ENCODE data around the gene CYP4F22. TPM values are rescaled to one million over a fixed set of nuclear protein-coding genes. Genes with fewer than 3 reads are reported as not detected.
"Not testable (repeated sequence)": the region's sequence is repeated elsewhere in the genome, so short reads cannot be mapped to it uniquely, and the experiment has no call there.

Gene CYP4F22
- total RNA-seq, 2 experiments from 2014 or later, result 1.2 to 1.9 TPM

DNA sequence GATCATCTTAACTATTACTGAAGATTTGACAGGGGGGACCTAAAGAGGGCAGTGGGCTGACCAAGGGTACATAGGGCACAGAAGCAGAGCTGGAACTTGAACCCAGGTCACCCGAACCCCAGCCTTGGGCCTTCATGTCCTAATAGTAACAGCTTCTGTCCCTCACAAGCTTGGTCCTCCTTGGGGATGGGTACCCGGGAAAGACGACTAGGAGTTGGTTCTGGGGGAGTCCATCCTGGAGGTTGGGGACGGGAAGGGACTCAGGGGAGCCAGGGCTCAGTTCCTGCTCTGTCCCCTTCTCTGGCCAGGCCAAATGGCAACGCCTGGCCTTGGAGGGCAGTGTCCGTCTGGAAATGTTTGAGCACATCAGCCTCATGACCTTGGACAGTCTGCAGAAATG is 67.1 kb downstream of the CYP4F22 start:
- peaks cover 7% of the 10 kb centered on the region for H3K27me3 Mint-ChIP-seq
- no peaks in the 10 kb centered on the region for H3K9me3 Mint-ChIP-seq (ENCODE audit: low read depth)
- ATAC-seq, result no peak
- DNase-seq, result peak; percentile 15
- no peak overlapping the region for H3K4me3 Mint-ChIP-seq
- H3K4me1 Mint-ChIP-seq, result no peaks in the 10 kb centered on the region
- H3K27ac Mint-ChIP-seq, result no peak overlapping the region
- H3K36me3 Mint-ChIP-seq, result no peaks in the 10 kb centered on the region
- CTCF ChIA-PET, result interaction anchor here (0.6 kb wide), 1 partner anchor 359 kb away, joined by 3 read pairs; no protein-coding TSS in a partner anchor

DNA sequence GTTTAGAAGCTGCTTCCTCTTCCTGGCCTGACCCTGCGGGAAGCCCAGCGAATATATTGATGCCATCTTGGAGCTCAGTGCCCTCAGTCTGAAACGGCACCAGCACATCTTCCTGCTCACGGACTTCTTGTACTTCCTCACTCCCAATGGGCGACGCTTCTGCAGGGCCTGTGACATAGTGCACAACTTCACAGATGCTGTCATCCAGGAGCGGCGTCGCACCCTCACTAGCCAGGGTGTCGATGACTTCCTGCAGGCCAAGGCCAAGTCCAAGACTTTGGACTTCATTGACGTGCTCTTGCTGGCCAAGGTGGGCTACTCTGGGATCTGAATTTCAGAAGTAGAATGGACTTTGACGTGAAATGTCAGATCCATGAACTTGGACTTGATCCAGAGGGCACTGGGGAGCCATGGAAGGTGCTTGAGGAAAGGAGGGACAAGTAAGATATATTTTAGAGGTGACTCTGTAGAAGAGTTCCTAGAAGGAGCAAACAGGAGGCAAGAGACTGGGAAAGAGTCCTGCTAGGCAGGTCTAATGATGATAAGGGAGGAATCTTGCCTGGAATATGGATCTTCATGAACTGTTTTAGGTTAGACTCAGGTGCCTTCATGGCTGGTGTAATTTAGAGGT is 68.3 kb downstream of the CYP4F22 start:
- no peaks in the 10 kb centered on the region for H3K9me3 Mint-ChIP-seq (ENCODE audit: low read depth)
- H3K27ac Mint-ChIP-seq, result no peak overlapping the region
- H3K4me3 Mint-ChIP-seq, result no peak overlapping the region
- CTCF ChIA-PET, result no interaction called here
- no peaks in the 10 kb centered on the region for H3K36me3 Mint-ChIP-seq
- no peak for ATAC-seq
- H3K27me3 Mint-ChIP-seq, result peaks cover 13% of the 10 kb centered on the region
- peak; percentile 23 for DNase-seq
- no peaks in the 10 kb centered on the region for H3K4me1 Mint-ChIP-seq

DNA sequence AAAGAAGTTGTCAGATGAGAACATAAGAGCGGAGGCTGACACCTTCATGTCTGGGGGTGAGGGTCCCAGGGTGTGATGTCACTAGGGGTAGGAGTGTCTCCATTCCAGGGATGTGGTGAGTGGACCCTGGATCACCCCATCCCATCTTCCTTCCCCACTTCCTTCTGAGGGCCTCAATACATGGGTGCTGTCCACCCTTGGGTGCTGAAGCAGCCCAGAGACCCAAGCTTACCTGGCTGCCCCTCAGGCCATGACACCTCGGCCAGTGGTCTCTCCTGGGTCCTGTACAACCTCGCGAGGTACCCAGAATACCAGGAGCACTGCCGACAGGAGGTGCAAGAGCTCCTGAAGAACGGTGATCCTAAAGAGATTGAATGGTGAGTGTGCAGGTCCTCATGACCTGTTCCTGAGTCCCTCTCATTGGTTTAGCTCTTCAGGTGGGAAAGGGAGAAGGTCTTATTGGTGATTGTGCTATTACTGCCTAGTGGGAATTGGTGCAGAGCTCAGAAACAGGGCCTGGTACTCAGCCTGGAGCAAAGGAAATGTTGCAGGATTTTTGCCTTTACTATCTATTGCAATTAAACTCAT is 69.0 kb downstream of the CYP4F22 start:
- peaks cover 13% of the 10 kb centered on the region for H3K27me3 Mint-ChIP-seq
- DNase-seq, result peak; percentile 38
- no peak overlapping the region for H3K4me3 Mint-ChIP-seq
- H3K27ac Mint-ChIP-seq, result no peak overlapping the region
- CTCF ChIA-PET, result no interaction called here
- no peaks in the 10 kb centered on the region for H3K9me3 Mint-ChIP-seq (ENCODE audit: low read depth)
- ATAC-seq, result no peak
- H3K36me3 Mint-ChIP-seq, result no peaks in the 10 kb centered on the region
- no peaks in the 10 kb centered on the region for H3K4me1 Mint-ChIP-seq

DNA sequence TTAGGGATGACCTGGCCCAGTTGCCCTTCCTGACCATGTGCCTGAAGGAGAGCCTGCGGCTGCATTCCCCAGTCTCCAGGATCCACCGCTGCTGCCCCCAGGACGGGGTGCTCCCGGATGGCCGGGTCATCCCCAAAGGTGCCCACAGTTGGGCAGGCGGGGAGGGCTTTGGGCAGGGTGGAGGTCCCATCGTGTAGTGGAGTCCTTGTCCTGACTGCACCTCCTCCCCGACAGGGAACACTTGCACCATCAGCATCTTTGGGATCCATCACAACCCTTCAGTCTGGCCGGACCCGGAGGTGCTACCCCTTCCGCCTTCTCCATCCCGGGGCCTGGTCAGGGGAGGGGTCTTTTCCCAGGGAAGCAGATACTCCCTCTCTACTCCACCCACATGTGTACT is 75.0 kb downstream of the CYP4F22 start:
- peaks cover 30% of the 10 kb centered on the region for H3K27me3 Mint-ChIP-seq
- DNase-seq (no peak), ATAC-seq (no peak)
- H3K36me3 Mint-ChIP-seq, result no peaks in the 10 kb centered on the region
- no peaks in the 10 kb centered on the region for H3K9me3 Mint-ChIP-seq (ENCODE audit: low read depth)
- CTCF ChIA-PET, result no interaction called here
- no peak overlapping the region for H3K27ac Mint-ChIP-seq
- peaks cover 3% of the 10 kb centered on the region for H3K4me1 Mint-ChIP-seq
- no peak overlapping the region for H3K4me3 Mint-ChIP-seq

DNA sequence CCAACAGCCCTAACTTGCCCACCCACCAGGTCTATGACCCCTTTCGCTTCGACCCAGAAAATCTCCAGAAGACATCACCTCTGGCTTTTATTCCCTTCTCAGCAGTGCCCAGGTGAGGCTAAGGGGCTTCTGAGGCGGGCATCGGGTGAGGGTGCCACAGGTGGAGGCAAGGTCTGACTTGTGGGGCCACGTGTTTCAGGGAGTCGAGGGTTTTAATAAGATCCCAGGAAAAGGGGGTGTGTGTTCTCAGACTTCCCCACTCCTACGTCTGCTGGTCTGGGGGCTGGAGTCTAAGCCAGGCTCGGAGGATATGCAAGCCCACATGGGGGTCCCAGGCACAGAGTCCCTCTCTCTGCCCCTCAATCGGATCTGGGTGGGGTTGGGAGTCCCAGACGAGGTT is 75.8 kb downstream of the CYP4F22 start:
- CTCF ChIA-PET, result no interaction called here
- no peak overlapping the region for H3K4me3 Mint-ChIP-seq
- DNase-seq (no peak), ATAC-seq (no peak)
- H3K27me3 Mint-ChIP-seq, result peaks cover 30% of the 10 kb centered on the region
- no peak overlapping the region for H3K27ac Mint-ChIP-seq
- no peaks in the 10 kb centered on the region for H3K9me3 Mint-ChIP-seq (ENCODE audit: low read depth)
- H3K36me3 Mint-ChIP-seq, result no peaks in the 10 kb centered on the region
- peaks cover 3% of the 10 kb centered on the region for H3K4me1 Mint-ChIP-seq

DNA sequence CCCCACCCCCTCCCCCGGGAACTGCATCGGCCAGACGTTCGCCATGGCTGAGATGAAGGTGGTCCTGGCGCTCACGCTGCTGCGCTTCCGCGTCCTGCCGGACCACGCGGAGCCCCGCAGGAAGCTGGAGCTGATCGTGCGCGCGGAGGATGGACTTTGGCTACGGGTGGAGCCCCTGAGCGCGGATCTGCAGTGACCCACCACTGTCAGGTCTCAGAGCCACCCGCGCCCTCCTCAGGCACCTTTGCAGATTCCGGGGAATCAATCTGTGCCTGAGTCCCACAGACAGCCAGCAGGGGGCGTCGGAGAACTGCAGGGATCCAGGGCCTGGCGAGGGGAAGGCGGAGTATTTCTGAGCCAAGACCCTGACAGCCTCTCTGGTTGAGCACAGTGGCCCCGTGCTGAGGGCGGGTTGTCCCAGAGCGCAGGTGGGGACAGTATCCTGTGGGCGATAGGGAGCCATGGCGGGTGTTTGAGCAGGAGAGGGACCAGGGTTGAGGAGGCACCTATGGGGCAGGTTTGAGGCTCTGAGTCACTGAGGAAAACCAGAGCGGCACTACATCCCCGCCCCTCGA is 76.3 kb downstream of the CYP4F22 start:
- H3K4me3 Mint-ChIP-seq, result peak overlapping the region; percentile 35
- ATAC-seq, result peak; percentile 96
- no peak overlapping the region for H3K27ac Mint-ChIP-seq
- H3K9me3 Mint-ChIP-seq (ENCODE audit: low read depth), result no peaks in the 10 kb centered on the region
- H3K4me1 Mint-ChIP-seq, result peaks cover 3% of the 10 kb centered on the region
- peak; percentile 85 for DNase-seq
- H3K36me3 Mint-ChIP-seq, result no peaks in the 10 kb centered on the region
- CTCF ChIA-PET, result no interaction called here
- H3K27me3 Mint-ChIP-seq, result peaks cover 30% of the 10 kb centered on the region

DNA sequence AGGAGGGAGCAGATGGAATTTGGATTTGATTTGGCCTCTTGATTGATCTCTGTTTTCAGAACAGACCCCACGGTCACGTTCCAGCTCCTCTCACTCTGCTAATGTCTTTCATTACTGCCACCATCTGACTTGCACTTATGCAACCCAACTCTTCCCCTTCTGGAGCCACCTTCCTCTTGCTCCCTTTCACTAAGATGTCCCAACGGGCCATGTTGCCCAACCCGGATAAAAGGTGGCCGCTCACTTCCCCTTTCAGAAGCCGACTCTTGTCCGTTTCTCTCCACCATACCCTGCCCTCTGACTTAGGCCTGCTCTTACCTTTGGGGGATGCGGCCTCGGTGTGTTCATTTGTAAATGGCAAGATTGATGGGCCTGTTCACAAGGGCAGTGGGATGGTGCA is 79.3 kb downstream of the CYP4F22 start:
- Mint-ChIP-seq H3K27ac (no peak overlapping the region), H3K4me3 (no peak overlapping the region), H3K27me3 (peaks cover 17% of the 10 kb centered on the region), H3K4me1 (peaks cover 3% of the 10 kb centered on the region), H3K36me3 (no peaks in the 10 kb centered on the region), H3K9me3 (ENCODE audit: low read depth) (no peaks in the 10 kb centered on the region)
- CTCF ChIA-PET, result no interaction called here
- no peak for ATAC-seq
- DNase-seq, result no peak

DNA sequence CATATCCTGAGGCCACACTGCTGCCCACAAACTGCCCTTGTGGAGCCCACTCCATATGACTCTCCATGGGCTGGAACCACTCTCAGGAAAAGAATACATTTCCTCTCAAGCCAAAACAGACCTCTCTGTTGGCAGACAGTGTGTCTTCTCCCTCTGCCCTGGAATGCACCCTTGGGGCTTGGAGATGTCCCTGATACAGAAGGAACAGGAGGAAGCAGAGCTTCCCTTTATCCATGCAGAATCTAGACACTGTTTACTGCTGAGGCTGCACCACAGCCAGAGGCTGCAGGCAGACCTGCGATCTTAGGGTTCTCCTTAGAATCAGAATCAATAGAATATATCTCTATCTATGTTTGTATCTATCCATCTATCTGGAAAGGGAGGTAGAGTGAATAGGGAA is 79.9 kb downstream of the CYP4F22 start:
- CTCF ChIA-PET, result no interaction called here
- H3K36me3 Mint-ChIP-seq, result no peaks in the 10 kb centered on the region
- H3K4me3 Mint-ChIP-seq, result no peak overlapping the region
- no peak overlapping the region for H3K27ac Mint-ChIP-seq
- peaks cover 11% of the 10 kb centered on the region for H3K27me3 Mint-ChIP-seq
- H3K4me1 Mint-ChIP-seq, result peaks cover 3% of the 10 kb centered on the region
- H3K9me3 Mint-ChIP-seq (ENCODE audit: low read depth), result no peaks in the 10 kb centered on the region
- DNase-seq (no peak), ATAC-seq (no peak)

DNA sequence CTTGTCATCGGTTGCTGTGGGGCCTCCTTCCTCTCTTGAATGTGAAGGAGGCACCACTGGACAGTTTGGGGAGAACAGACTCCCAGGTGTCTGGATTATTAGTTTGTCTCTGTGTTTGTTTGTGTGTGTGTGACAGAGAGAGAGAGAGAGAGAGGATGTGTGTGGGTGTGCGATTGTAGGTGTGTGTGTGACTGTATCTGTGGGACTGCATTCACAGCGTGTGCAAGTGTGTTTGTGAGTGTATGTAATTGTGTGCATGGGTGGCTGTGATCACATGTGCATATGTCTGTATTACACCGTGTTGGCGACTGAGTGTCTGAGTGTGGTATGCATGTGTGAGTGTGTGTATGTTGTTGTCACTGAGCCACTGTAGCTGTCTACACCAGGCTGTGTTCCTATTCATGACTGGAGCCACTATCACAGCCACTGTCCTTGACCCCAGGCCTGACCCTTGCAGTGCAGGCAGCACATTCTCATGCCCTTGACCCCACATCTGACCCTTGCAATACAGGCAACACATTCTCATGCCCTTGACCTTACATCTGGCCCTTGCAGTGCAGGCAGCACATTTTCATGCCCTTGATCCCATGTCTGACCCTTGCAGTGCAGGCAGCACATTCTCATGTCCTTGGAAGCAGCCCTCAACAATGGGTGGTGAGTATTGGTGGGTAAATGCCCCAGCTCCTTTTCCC is 81.6 kb downstream of the CYP4F22 start:
- ATAC-seq, result no peak
- Mint-ChIP-seq H3K36me3 (no peaks in the 10 kb centered on the region), H3K9me3 (ENCODE audit: low read depth) (no peaks in the 10 kb centered on the region), H3K27me3 (peaks cover 9% of the 10 kb centered on the region), H3K27ac (no peak overlapping the region), H3K4me1 (no peaks in the 10 kb centered on the region), H3K4me3 (no peak overlapping the region)
- CTCF ChIA-PET, result no interaction called here
- no peak for DNase-seq

DNA sequence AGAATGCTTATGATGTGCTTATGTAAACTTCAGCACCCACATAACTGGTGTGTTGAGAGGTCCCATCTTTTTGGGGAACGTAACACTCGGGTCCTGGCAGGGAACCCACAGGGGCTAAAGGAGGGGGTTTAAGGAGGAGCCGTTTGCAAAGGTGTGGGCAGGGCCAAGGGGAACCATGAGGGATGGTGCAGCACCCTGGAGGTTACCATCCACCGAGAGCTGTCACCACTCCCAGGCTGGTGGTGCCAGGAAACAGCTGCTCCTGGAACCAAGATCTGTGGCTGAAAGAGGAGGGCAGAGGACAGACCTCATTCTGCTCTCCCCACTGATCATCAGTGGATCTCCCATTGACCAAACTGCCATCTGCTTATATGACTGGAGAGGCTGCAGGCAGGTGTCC is 83.5 kb downstream of the CYP4F22 start:
- CTCF ChIA-PET, result no interaction called here
- DNase-seq (no peak), ATAC-seq (no peak)
- H3K4me3 Mint-ChIP-seq, result no peak overlapping the region
- H3K27ac Mint-ChIP-seq, result no peak overlapping the region
- H3K9me3 Mint-ChIP-seq (ENCODE audit: low read depth), result no peaks in the 10 kb centered on the region
- H3K27me3 Mint-ChIP-seq, result peaks cover 11% of the 10 kb centered on the region
- no peaks in the 10 kb centered on the region for H3K4me1 Mint-ChIP-seq
- no peaks in the 10 kb centered on the region for H3K36me3 Mint-ChIP-seq

DNA sequence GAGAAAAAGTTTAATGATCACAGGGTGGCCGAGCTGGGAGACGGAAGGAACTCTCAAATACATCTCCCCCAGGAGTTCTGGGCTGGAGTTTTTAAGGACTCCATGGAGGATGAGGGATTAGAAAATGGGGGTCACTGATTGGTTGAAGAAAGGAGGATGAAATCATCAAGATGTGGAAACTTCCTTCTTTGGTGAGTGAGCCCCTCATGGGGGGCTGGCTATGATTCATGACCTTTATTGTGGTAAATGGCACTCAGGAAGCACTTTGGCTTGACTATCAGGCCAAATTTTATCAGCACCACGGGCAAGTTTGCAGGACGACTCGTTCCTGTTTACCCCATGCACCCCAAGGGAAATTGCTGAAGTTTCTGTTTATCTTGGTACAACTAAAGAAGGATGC is 84.2 kb downstream of the CYP4F22 start:
- DNase-seq; ATAC-seq; H3K27ac Mint-ChIP-seq; H3K36me3 Mint-ChIP-seq; H3K9me3 Mint-ChIP-seq (ENCODE audit: low read depth); H3K4me1 Mint-ChIP-seq; CTCF ChIA-PET; H3K4me3 Mint-ChIP-seq: not testable (repeated sequence)
- peaks cover 11% of the 10 kb centered on the region for H3K27me3 Mint-ChIP-seq

DNA sequence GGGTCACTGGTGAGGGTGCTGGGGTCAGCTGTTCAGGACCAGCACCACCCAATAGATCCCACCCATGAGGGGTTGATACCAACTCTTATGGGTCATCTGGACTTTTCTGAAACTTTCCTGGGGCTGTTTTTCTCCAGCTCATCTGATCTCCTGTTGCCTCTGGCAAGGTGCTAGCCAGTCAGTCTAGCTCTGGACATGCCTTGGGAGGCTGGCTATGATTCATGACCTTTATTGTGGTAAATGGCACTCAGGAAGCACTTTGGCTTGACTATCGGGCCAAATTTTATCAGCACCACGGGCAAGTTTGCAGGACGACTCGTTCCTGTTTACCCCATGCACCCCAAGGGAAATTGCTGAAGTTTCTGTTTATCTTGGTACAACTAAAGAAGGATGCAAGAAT is 85.4 kb downstream of the CYP4F22 start:
- H3K27me3 Mint-ChIP-seq; H3K27ac Mint-ChIP-seq; CTCF ChIA-PET; ATAC-seq; H3K4me1 Mint-ChIP-seq; H3K36me3 Mint-ChIP-seq; H3K9me3 Mint-ChIP-seq (ENCODE audit: low read depth); H3K4me3 Mint-ChIP-seq: not testable (repeated sequence)
- DNase-seq, result peak; percentile 1

DNA sequence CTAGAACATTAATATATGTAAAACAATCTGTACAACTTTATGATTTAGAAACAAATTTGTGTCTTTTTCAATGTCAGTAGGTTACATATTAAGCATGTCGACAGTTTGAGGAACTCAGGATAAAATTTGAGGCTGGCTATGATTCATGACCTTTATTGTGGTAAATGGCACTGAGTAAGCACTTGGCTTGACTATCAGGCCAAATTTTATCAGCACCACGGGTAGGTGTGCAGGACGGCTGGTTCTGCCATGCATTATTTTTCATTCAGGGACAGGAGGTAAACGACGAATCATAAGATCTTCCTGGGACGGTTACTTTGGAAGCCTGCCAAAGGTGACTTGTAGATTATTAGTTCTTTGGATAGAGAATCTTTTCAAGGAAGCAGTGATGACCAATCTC is 86.7 kb downstream of the CYP4F22 start:
- no peak for ATAC-seq
- no peaks in the 10 kb centered on the region for H3K9me3 Mint-ChIP-seq (ENCODE audit: low read depth)
- no peaks in the 10 kb centered on the region for H3K4me1 Mint-ChIP-seq
- H3K36me3 Mint-ChIP-seq, result no peaks in the 10 kb centered on the region
- H3K27ac Mint-ChIP-seq, result no peak overlapping the region
- H3K4me3 Mint-ChIP-seq, result no peak overlapping the region
- DNase-seq, result peak; percentile 9
- peaks cover 8% of the 10 kb centered on the region for H3K27me3 Mint-ChIP-seq
- CTCF ChIA-PET, result no interaction called here

All from activated CD8-positive, alpha-beta memory T cell treated with anti-CD3 and anti-CD28 coated beads, Interleukin-2, amount 10 ng/mL, durations not matched to agents 7 days and 5 days (primary cell).